PC-9 (cell line): ENCODE data around the gene ZBTB9.

ENCODE experiments used
- EZH2 ChIP-seq: fragments of 200-600 bp; sonication (generic); IDR thresholded peaks from 2 replicates; pipeline ENCODE4 v1.8.0; 2017; ENCODE audit warnings: antibody characterized with exemption, low read depth
- TF ChIP-seq, protein P1 (sequence below): fragments of 200-600 bp; sonication (generic); conservative IDR thresholded peaks from 2 replicates; pipeline ENCODE4 v1.6.1; 2017; ENCODE audit warnings: mixed run types, antibody characterized with exemption, mild to moderate bottlenecking, moderate library complexity

- TF ChIP-seq, protein P1, sequence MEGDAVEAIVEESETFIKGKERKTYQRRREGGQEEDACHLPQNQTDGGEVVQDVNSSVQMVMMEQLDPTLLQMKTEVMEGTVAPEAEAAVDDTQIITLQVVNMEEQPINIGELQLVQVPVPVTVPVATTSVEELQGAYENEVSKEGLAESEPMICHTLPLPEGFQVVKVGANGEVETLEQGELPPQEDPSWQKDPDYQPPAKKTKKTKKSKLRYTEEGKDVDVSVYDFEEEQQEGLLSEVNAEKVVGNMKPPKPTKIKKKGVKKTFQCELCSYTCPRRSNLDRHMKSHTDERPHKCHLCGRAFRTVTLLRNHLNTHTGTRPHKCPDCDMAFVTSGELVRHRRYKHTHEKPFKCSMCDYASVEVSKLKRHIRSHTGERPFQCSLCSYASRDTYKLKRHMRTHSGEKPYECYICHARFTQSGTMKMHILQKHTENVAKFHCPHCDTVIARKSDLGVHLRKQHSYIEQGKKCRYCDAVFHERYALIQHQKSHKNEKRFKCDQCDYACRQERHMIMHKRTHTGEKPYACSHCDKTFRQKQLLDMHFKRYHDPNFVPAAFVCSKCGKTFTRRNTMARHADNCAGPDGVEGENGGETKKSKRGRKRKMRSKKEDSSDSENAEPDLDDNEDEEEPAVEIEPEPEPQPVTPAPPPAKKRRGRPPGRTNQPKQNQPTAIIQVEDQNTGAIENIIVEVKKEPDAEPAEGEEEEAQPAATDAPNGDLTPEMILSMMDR = no peak
- TF ChIP-seq EZH2 = no peak
Observed at GRCh38 chr6:33490198-33490597, 35.8 kb downstream of the ZBTB9 start.
